Fibroblast of skin of back (primary cell): ENCODE data around the gene CABS1. TPM values are rescaled to one million over a fixed set of nuclear protein-coding genes. Genes with fewer than 3 reads are reported as not detected.
A peak's percentile ranks its signal among the peaks of the same experiment; 100 is the strongest.

Source experiments
- DNase-seq: peaks from one replicate; pipeline ENCODE4 v3.0.0-alpha.2; 2013
- polyA plus RNA-seq, 2 experiments: library from polyadenylated mRNA; unstranded; fragments of 120-200 nt; gene quantifications; one replicate each; pipeline ENCODE4 v1.2.1, GENCODE V29; 2013; ENCODE audit not compliant: insufficient read length in 2 of 2

The CABS1 gene
- not detected for polyA plus RNA-seq (2013, experiment 1 of 2; ENCODE audit: insufficient read length)
- not detected for polyA plus RNA-seq (2013, experiment 2 of 2; ENCODE audit: insufficient read length)

GRCh38 chr4:70334681-70335080 is at the start of gene CABS1:
CABS1 (plus strand) TSS chr4:70334981; CDS start chr4:70335040, 59 bp downstream.
- DNase-seq, result no peak

- DNase-seq, result no peak
Measured at GRCh38 chr4:70288651-70289050, 46.1 kb upstream of the CABS1 start.

- DNase-seq, result no peak
Measured at GRCh38 chr4:70291341-70291740, 43.4 kb upstream of the CABS1 start.

- no peak for DNase-seq
Measured at GRCh38 chr4:70297576-70297975, 37.2 kb upstream of the CABS1 start.

- no peak for DNase-seq
Measured at GRCh38 chr4:70298051-70298450, 36.7 kb upstream of the CABS1 start.

- no peak for DNase-seq
Measured at GRCh38 chr4:70299643-70300042, 35.1 kb upstream of the CABS1 start.

- no peak for DNase-seq
Measured at GRCh38 chr4:70300215-70300614, 34.6 kb upstream of the CABS1 start.

- DNase-seq, result no peak
Measured at GRCh38 chr4:70303090-70303489, 31.7 kb upstream of the CABS1 start.

- no peak for DNase-seq
Measured at GRCh38 chr4:70305601-70306000, 29.2 kb upstream of the CABS1 start.

GRCh38 chr4:70306076-70306475 is 28.7 kb upstream of the CABS1 start:
- DNase-seq, result no peak

GRCh38 chr4:70313736-70314135 is 21.0 kb upstream of the CABS1 start:
- DNase-seq, result no peak

GRCh38 chr4:70315928-70316327 is 18.9 kb upstream of the CABS1 start:
- no peak for DNase-seq

- DNase-seq, result no peak
Measured at GRCh38 chr4:70326052-70326451, 8.7 kb upstream of the CABS1 start.

- no peak for DNase-seq
Measured at GRCh38 chr4:70336043-70336442, 1.3 kb downstream of the CABS1 start.

GRCh38 chr4:70337886-70338420 is 3.2 kb downstream of the CABS1 start:
- peak; percentile 5 for DNase-seq

GRCh38 chr4:70356185-70356584 is 21.4 kb downstream of the CABS1 start:
- no peak for DNase-seq

- DNase-seq, result no peak
Measured at GRCh38 chr4:70359115-70359661, 24.4 kb downstream of the CABS1 start.

- no peak for DNase-seq
Measured at GRCh38 chr4:70360460-70360859, 25.7 kb downstream of the CABS1 start, which contains the start of gene SMR3A. SMR3A (plus strand) TSS chr4:70360760; CDS start chr4:70362116, 1,356 bp downstream.

GRCh38 chr4:70364002-70364401 is 29.2 kb downstream of the CABS1 start:
- no peak for DNase-seq

- DNase-seq, result peak; percentile 19
Measured at GRCh38 chr4:70365479-70365878, 30.7 kb downstream of the CABS1 start.

- DNase-seq, result no peak
Measured at GRCh38 chr4:70367813-70368212, 33.0 kb downstream of the CABS1 start.

- DNase-seq, result no peak
Measured at GRCh38 chr4:70371987-70372386, 37.2 kb downstream of the CABS1 start.

- DNase-seq, result no peak
Measured at GRCh38 chr4:70372760-70373159, 38.0 kb downstream of the CABS1 start.

- DNase-seq, result no peak
Measured at GRCh38 chr4:70380578-70380977, 45.8 kb downstream of the CABS1 start.

GRCh38 chr4:70382691-70383181 is 48.0 kb downstream of the CABS1 start, which contains the start of gene SMR3B:
SMR3B (plus strand) TSS chr4:70383131; CDS start chr4:70384511, 1,380 bp downstream.
- DNase-seq, result no peak
